Liver (tissue), 9 donors: Measurements from ENCODE around the gene SCLT1. TPM values are rescaled to one million over a fixed set of nuclear protein-coding genes. Genes with fewer than 3 reads are reported as not detected.

Source experiments
- DNase-seq: peaks from one replicate; pipeline ENCODE4 v3.0.0-alpha.2; 2017; ENCODE audit warnings: low spot score
- H3K27ac ChIP-seq, 2 donors: one replicate each; pipeline ENCODE4 v1.7.0; 2013; ENCODE audit warnings: inconsistent platforms in 2 of 2, low read length in 2 of 2, control low read depth in 1 of 2, low read depth in 1 of 2, mild to moderate bottlenecking in 1 of 2
- H3K27me3 ChIP-seq, 4 donors: one replicate each; pipeline versions ENCODE4 v1.6.1 to v1.7.0; 2013; ENCODE audit warnings: low read length in 3 of 4, inconsistent platforms in 1 of 4, mild to moderate bottlenecking in 1 of 4, moderate library complexity in 1 of 4; ENCODE audit not compliant: control insufficient read depth in 4 of 4, insufficient read depth in 4 of 4
- H3K36me3 ChIP-seq, 4 donors: one replicate each; pipeline versions ENCODE4 v1.6.1 to v1.7.0; 2013; ENCODE audit warnings: low read length in 3 of 4, mild to moderate bottlenecking in 3 of 4, low read depth in 1 of 4, moderate library complexity in 1 of 4; ENCODE audit not compliant: control insufficient read depth in 4 of 4, insufficient read depth in 3 of 4
- H3K4me1 ChIP-seq, 4 donors: one replicate each; pipeline versions ENCODE4 v1.6.1 to v1.7.0; 2013; ENCODE audit warnings: low read length in 3 of 4, mild to moderate bottlenecking in 3 of 4, moderate library complexity in 1 of 4; ENCODE audit not compliant: control insufficient read depth in 4 of 4, insufficient read depth in 4 of 4
- H3K4me3 ChIP-seq, 3 donors: one replicate each; pipeline versions ENCODE4 v1.6.1 to v1.7.0; 2013; ENCODE audit warnings: low read length in 3 of 3, control low read depth in 1 of 3, low read depth in 1 of 3, mild to moderate bottlenecking in 1 of 3
- H3K9ac ChIP-seq, 2 donors: one replicate each; pipeline ENCODE4 v1.7.0; 2013; ENCODE audit warnings: low read length in 2 of 2, mild to moderate bottlenecking in 2 of 2, moderate library complexity in 2 of 2, control low read depth in 1 of 2, low read depth in 1 of 2
- H3K9me3 ChIP-seq, 4 donors: one replicate each; pipeline versions ENCODE4 v1.6.1 to v1.7.0; 2013; ENCODE audit warnings: low read length in 3 of 4; ENCODE audit not compliant: control insufficient read depth in 4 of 4
- EGR1 ChIP-seq, 2 donors: IDR thresholded peaks; 2 replicates each; pipeline ENCODE4 v1.6.1; 2016 to 2018; ENCODE audit warnings: antibody characterized with exemption in 2 of 2, low read depth in 2 of 2
- FOXA1 ChIP-seq: IDR thresholded peaks from 2 replicates; pipeline ENCODE4 v1.6.1; 2016; ENCODE audit warnings: antibody characterized with exemption
- FOXA2 ChIP-seq: IDR thresholded peaks from 2 replicates; pipeline ENCODE4 v1.6.1; 2016; ENCODE audit warnings: antibody characterized with exemption
- GABPA ChIP-seq, 2 donors: IDR thresholded peaks in 1 of 2; conservative IDR thresholded peaks in 1 of 2; 2 replicates each; pipeline ENCODE4 v1.6.1; 2016; ENCODE audit warnings: antibody characterized with exemption in 2 of 2, mild to moderate bottlenecking in 1 of 2, moderate library complexity in 1 of 2
- HNF4A ChIP-seq, 2 donors: conservative IDR thresholded peaks; 2 replicates each; pipeline ENCODE4 v1.6.1; 2016; ENCODE audit warnings: antibody characterized with exemption in 2 of 2, mild to moderate bottlenecking in 2 of 2
- HNF4G ChIP-seq: IDR thresholded peaks from 2 replicates; pipeline ENCODE4 v1.6.1; 2016; ENCODE audit warnings: antibody characterized with exemption
- JUND ChIP-seq, 2 donors: IDR thresholded peaks; 2 replicates each; pipeline ENCODE4 v1.6.1; 2016; ENCODE audit warnings: antibody characterized with exemption in 2 of 2
- NR2F2 ChIP-seq: IDR thresholded peaks from 2 replicates; pipeline ENCODE4 v1.6.1; 2016; ENCODE audit warnings: antibody characterized with exemption
- RAD21 ChIP-seq, 2 donors: IDR thresholded peaks; 2 replicates each; pipeline ENCODE4 v1.6.1; 2016; ENCODE audit warnings: antibody characterized with exemption in 2 of 2, mild to moderate bottlenecking in 2 of 2
- RXRA ChIP-seq, 2 donors: IDR thresholded peaks; 2 replicates each; pipeline ENCODE4 v1.6.1; 2017 to 2018; ENCODE audit warnings: antibody characterized with exemption in 2 of 2, mild to moderate bottlenecking in 1 of 2
- SP1 ChIP-seq: IDR thresholded peaks from 2 replicates; pipeline ENCODE4 v1.6.1; 2018; ENCODE audit warnings: antibody characterized with exemption, mild to moderate bottlenecking
- TAF1 ChIP-seq: conservative IDR thresholded peaks from 2 replicates; pipeline ENCODE4 v1.6.1; 2016; ENCODE audit warnings: antibody characterized with exemption, mild to moderate bottlenecking
- YY1 ChIP-seq: IDR thresholded peaks from 2 replicates; pipeline ENCODE4 v1.6.1; 2016; ENCODE audit warnings: antibody characterized with exemption, mild to moderate bottlenecking
- WGBS: extraction: QIAGEN DNeasy Blood & Tissue Kit; methylation state at CpG from one replicate; pipeline ENCODE4 v1.1.7; 2013; 5-methylcytosine and 5-hydroxymethylcytosine counted together
- polyA plus RNA-seq, 2 donors: library from polyadenylated mRNA; stranded (reverse) in 1 of 2; unstranded in 1 of 2; fragments of 200-250 nt in 1 of 2; fragments of >200 nt in 1 of 2; fragmentation: Nextera tagmentation in 1 of 2; extraction: Ambion mirVana in 1 of 2; gene quantifications; one replicate each; pipeline versions ENCODE4 v1.2.1 to v1.2.3, GENCODE V29; 2013 to 2015
- total RNA-seq, 2 donors: library from RNA; depleted of rRNA; stranded (reverse); fragments of >200 nt; gene quantifications; one replicate each; pipeline ENCODE4 v1.2.3, GENCODE V29; 2014
- TF ChIP-seq, protein P1 (sequence below): IDR thresholded peaks from 2 replicates; pipeline ENCODE4 v1.6.1; 2016; ENCODE audit warnings: antibody characterized with exemption
- TF ChIP-seq, protein P2 (sequence below): IDR thresholded peaks from 2 replicates; pipeline ENCODE4 v1.6.1; 2016; ENCODE audit warnings: antibody characterized with exemption
- TF ChIP-seq, protein P3 (sequence below): fragments of 150-350 bp; IDR thresholded peaks from 2 replicates; pipeline ENCODE4 v1.5.1; 2017; ENCODE audit warnings: improper control_type of control experiment, low read depth, low read length; ENCODE audit not compliant: missing input control
- TF ChIP-seq, protein P4 (sequence below): IDR thresholded peaks from 2 replicates; pipeline ENCODE4 v1.6.1; 2016; ENCODE audit warnings: antibody characterized with exemption, mild to moderate bottlenecking
- TF ChIP-seq, protein P5 (sequence below): IDR thresholded peaks from 2 replicates; pipeline ENCODE4 v1.6.1; 2016; ENCODE audit warnings: antibody characterized with exemption
- donor health status: healthy.
- donor health status: healthy.
- donor health status: healthy.
- donor health status: healthy.
- donor health status: healthy.

Gene SCLT1
- total and polyA plus RNA-seq, 4 donors, result 1.2 to 14.2 (median 4.0) TPM

GRCh38 chr4:128866691-128867090, 226.6 kb downstream of the SCLT1 start:
- Histone ChIP-seq H3K9ac (no peak overlapping the region), H3K36me3 (peaks cover 6 to 38% (median 22%) of the 10 kb centered on the region in 4 donors), H3K4me1 (peaks cover 0 to 8% (median 3%) of the 10 kb centered on the region in 4 donors), H3K4me3 (no peak overlapping the region), H3K27me3 (no peaks in the 10 kb centered on the region), H3K27ac (no peak overlapping the region), H3K9me3 (no peaks in the 10 kb centered on the region)
- no peak for DNase-seq
- TF ChIP-seq YY1 (no peak), EGR1 (IDR thresholded peaks at IDR 0.05; ENCODE audit: low read depth in 2 of 2) (no peak)
- TF ChIP-seq, protein P1, sequence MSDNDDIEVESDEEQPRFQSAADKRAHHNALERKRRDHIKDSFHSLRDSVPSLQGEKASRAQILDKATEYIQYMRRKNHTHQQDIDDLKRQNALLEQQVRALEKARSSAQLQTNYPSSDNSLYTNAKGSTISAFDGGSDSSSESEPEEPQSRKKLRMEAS, result no peak
- WGBS, result 90% methylated on average over 1 of the region's 1 CpG

DNA sequence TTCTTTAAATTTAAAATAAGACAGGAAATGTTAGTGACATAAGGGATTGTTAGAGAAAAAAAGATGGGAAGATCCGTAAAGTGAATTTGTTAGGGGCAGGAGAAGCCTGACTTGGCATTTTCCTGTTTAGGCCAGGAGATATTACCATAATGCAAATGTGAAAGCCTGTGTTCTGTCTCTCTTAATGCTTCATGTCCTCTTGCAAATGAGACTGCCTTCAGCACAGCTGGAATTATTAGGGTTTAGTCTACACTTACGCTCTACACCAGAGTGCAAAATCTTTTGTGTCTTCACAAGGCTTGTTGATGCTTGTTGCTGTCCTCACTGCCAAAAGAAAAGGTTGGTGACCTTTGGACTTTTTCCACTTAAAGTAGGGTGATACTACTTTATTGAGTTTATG, 227.1 kb downstream of the SCLT1 start:
- TF ChIP-seq EGR1 (IDR thresholded peaks at IDR 0.05; ENCODE audit: low read depth in 2 of 2) (no peak), TAF1 (no peak), GABPA (IDR thresholded peaks at IDR 0.05 in 1 of 2, conservative IDR thresholded peaks at IDR 0.05 in 1 of 2) (no peak), YY1 (no peak), HNF4A (conservative IDR thresholded peaks at IDR 0.05) (no peak), RXRA (IDR thresholded peaks at IDR 0.05) (no peak), FOXA2 (no peak), JUND (IDR thresholded peaks at IDR 0.05) (no peak), FOXA1 (no peak), HNF4G (no peak), SP1 (no peak), RAD21 (IDR thresholded peaks at IDR 0.05) (no peak), NR2F2 (no peak)
- TF ChIP-seq, protein P2, sequence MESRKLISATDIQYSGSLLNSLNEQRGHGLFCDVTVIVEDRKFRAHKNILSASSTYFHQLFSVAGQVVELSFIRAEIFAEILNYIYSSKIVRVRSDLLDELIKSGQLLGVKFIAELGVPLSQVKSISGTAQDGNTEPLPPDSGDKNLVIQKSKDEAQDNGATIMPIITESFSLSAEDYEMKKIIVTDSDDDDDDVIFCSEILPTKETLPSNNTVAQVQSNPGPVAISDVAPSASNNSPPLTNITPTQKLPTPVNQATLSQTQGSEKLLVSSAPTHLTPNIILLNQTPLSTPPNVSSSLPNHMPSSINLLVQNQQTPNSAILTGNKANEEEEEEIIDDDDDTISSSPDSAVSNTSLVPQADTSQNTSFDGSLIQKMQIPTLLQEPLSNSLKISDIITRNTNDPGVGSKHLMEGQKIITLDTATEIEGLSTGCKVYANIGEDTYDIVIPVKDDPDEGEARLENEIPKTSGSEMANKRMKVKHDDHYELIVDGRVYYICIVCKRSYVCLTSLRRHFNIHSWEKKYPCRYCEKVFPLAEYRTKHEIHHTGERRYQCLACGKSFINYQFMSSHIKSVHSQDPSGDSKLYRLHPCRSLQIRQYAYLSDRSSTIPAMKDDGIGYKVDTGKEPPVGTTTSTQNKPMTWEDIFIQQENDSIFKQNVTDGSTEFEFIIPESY, result no peak
- TF ChIP-seq, protein P3, sequence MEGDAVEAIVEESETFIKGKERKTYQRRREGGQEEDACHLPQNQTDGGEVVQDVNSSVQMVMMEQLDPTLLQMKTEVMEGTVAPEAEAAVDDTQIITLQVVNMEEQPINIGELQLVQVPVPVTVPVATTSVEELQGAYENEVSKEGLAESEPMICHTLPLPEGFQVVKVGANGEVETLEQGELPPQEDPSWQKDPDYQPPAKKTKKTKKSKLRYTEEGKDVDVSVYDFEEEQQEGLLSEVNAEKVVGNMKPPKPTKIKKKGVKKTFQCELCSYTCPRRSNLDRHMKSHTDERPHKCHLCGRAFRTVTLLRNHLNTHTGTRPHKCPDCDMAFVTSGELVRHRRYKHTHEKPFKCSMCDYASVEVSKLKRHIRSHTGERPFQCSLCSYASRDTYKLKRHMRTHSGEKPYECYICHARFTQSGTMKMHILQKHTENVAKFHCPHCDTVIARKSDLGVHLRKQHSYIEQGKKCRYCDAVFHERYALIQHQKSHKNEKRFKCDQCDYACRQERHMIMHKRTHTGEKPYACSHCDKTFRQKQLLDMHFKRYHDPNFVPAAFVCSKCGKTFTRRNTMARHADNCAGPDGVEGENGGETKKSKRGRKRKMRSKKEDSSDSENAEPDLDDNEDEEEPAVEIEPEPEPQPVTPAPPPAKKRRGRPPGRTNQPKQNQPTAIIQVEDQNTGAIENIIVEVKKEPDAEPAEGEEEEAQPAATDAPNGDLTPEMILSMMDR, result no peak
- TF ChIP-seq, protein P4, sequence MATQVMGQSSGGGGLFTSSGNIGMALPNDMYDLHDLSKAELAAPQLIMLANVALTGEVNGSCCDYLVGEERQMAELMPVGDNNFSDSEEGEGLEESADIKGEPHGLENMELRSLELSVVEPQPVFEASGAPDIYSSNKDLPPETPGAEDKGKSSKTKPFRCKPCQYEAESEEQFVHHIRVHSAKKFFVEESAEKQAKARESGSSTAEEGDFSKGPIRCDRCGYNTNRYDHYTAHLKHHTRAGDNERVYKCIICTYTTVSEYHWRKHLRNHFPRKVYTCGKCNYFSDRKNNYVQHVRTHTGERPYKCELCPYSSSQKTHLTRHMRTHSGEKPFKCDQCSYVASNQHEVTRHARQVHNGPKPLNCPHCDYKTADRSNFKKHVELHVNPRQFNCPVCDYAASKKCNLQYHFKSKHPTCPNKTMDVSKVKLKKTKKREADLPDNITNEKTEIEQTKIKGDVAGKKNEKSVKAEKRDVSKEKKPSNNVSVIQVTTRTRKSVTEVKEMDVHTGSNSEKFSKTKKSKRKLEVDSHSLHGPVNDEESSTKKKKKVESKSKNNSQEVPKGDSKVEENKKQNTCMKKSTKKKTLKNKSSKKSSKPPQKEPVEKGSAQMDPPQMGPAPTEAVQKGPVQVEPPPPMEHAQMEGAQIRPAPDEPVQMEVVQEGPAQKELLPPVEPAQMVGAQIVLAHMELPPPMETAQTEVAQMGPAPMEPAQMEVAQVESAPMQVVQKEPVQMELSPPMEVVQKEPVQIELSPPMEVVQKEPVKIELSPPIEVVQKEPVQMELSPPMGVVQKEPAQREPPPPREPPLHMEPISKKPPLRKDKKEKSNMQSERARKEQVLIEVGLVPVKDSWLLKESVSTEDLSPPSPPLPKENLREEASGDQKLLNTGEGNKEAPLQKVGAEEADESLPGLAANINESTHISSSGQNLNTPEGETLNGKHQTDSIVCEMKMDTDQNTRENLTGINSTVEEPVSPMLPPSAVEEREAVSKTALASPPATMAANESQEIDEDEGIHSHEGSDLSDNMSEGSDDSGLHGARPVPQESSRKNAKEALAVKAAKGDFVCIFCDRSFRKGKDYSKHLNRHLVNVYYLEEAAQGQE, result no peak
- TF ChIP-seq, protein P5, sequence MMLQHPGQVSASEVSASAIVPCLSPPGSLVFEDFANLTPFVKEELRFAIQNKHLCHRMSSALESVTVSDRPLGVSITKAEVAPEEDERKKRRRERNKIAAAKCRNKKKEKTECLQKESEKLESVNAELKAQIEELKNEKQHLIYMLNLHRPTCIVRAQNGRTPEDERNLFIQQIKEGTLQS, result no peak
- TF ChIP-seq, protein P1, result no peak
- no peak for DNase-seq
- Histone ChIP-seq H3K4me1 (peaks cover 0 to 8% (median 3%) of the 10 kb centered on the region in 4 donors), H3K9me3 (no peaks in the 10 kb centered on the region), H3K9ac (no peak overlapping the region), H3K36me3 (peaks cover 6 to 38% (median 21%) of the 10 kb centered on the region in 4 donors), H3K4me3 (no peak overlapping the region), H3K27me3 (no peaks in the 10 kb centered on the region), H3K27ac (no peak overlapping the region)
- WGBS, result 96% methylated on average over 2 of the region's 2 CpGs
